Measurements from ENCODE around the gene COL4A3. TPM values are rescaled to one million over a fixed set of nuclear protein-coding genes. Genes with fewer than 3 reads are reported as not detected.

Gene COL4A3
- total RNA-seq, 1 experiment from 2014 or later = 0.12 TPM

GRCh38 chr2:227340106-227340505, 175.7 kb downstream of the COL4A3 start:
- CTCF ChIA-PET = interaction anchor here (0.7 kb wide), 2 partner anchors 8 to 69 kb away, joined by 3 read pairs; no protein-coding TSS in a partner anchor
- Mint-ChIP-seq H3K27ac (ENCODE audit: low read depth, unreplicated experiment) (no peak overlapping the region), H3K4me1 (ENCODE audit: insufficient read depth, unreplicated experiment) (no peaks in the 10 kb centered on the region), H3K27me3 (ENCODE audit: insufficient read depth, unreplicated experiment) (no peaks in the 10 kb centered on the region), H3K4me3 (ENCODE audit: unreplicated experiment) (no peak overlapping the region), H3K9me3 (ENCODE audit: unreplicated experiment) (no peaks in the 10 kb centered on the region), H3K36me3 (ENCODE audit: insufficient read depth, unreplicated experiment) (peaks cover 73% of the 10 kb centered on the region)
- no TSS peak for BruUV-seq (replicated peaks)
- POLR2A ChIA-PET = interaction anchor here (1.3 to 1.4 kb wide), 2 partner anchors 9 to 16 kb away, joined by 3 read pairs; no protein-coding TSS in a partner anchor
- intact Hi-C loops (cut with micrococcal nuclease) = no loop called here
- DNase-seq (ENCODE audit: unreplicated experiment) = no peak
- TF ChIP-seq, protein P1, sequence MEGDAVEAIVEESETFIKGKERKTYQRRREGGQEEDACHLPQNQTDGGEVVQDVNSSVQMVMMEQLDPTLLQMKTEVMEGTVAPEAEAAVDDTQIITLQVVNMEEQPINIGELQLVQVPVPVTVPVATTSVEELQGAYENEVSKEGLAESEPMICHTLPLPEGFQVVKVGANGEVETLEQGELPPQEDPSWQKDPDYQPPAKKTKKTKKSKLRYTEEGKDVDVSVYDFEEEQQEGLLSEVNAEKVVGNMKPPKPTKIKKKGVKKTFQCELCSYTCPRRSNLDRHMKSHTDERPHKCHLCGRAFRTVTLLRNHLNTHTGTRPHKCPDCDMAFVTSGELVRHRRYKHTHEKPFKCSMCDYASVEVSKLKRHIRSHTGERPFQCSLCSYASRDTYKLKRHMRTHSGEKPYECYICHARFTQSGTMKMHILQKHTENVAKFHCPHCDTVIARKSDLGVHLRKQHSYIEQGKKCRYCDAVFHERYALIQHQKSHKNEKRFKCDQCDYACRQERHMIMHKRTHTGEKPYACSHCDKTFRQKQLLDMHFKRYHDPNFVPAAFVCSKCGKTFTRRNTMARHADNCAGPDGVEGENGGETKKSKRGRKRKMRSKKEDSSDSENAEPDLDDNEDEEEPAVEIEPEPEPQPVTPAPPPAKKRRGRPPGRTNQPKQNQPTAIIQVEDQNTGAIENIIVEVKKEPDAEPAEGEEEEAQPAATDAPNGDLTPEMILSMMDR (IDR thresholded peaks at IDR 0.05; ENCODE audit: unreplicated experiment) = no peak

GRCh38 chr2:227341553-227341952, 177.1 kb downstream of the COL4A3 start:
- TF ChIP-seq, protein P1 (IDR thresholded peaks at IDR 0.05; ENCODE audit: unreplicated experiment) = no peak
- H3K36me3 Mint-ChIP-seq (ENCODE audit: insufficient read depth, unreplicated experiment) = peaks cover 60% of the 10 kb centered on the region
- CTCF ChIA-PET = interaction anchor here (0.5 kb wide), 1 partner anchor 20 kb away, joined by 3 read pairs; no protein-coding TSS in a partner anchor
- H3K27me3 Mint-ChIP-seq (ENCODE audit: insufficient read depth, unreplicated experiment) = no peaks in the 10 kb centered on the region
- no TSS peak for BruUV-seq (replicated peaks)
- intact Hi-C loops (cut with micrococcal nuclease) = no loop called here
- DNase-seq (ENCODE audit: unreplicated experiment) = no peak
- H3K9me3 Mint-ChIP-seq (ENCODE audit: unreplicated experiment) = no peaks in the 10 kb centered on the region
- POLR2A ChIA-PET = interaction anchor here (0.7 to 1.0 kb wide), 2 partner anchors 10 to 18 kb away, joined by 3 read pairs; no protein-coding TSS in a partner anchor
- H3K27ac Mint-ChIP-seq (ENCODE audit: low read depth, unreplicated experiment) = no peak overlapping the region
- no peak overlapping the region for H3K4me3 Mint-ChIP-seq (ENCODE audit: unreplicated experiment)
- no peaks in the 10 kb centered on the region for H3K4me1 Mint-ChIP-seq (ENCODE audit: insufficient read depth, unreplicated experiment)

GRCh38 chr2:227344231-227344630, 179.8 kb downstream of the COL4A3 start:
- no peak for DNase-seq (ENCODE audit: unreplicated experiment)
- Mint-ChIP-seq H3K36me3 (ENCODE audit: insufficient read depth, unreplicated experiment) (peaks cover 61% of the 10 kb centered on the region), H3K27ac (ENCODE audit: low read depth, unreplicated experiment) (no peak overlapping the region), H3K4me1 (ENCODE audit: insufficient read depth, unreplicated experiment) (no peaks in the 10 kb centered on the region), H3K4me3 (ENCODE audit: unreplicated experiment) (no peak overlapping the region), H3K27me3 (ENCODE audit: insufficient read depth, unreplicated experiment) (no peaks in the 10 kb centered on the region), H3K9me3 (ENCODE audit: unreplicated experiment) (no peaks in the 10 kb centered on the region)
- TF ChIP-seq, protein P1 (IDR thresholded peaks at IDR 0.05; ENCODE audit: unreplicated experiment) = no peak
- intact Hi-C loops (cut with micrococcal nuclease) = no loop called here
- ChIA-PET POLR2A (no interaction called here), CTCF (no interaction called here)
- no TSS peak for BruUV-seq (replicated peaks)

DNA sequence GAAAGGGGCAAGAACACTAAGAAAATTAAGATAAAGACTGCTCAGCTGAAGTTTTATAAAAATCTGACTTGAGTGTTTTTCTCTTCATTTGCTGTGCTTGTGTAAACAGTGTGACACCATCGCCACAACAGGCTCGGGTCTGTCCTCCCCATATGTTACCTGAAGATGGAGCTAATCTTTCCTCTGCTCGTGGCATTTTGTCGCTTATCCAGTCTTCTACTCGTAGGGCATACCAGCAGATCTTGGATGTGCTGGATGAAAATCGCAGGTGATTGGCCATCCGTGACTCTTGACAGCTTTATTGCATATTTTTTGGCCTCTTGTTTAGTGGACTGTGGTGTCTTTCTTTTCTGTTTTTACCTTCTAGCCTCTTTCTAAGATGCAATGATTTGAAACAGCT, 182.7 kb downstream of the COL4A3 start:
- CTCF ChIA-PET = interaction anchor here (0.9 kb wide), 1 partner anchor 12 kb away, joined by 4 read pairs; no protein-coding TSS in a partner anchor
- TF ChIP-seq, protein P1 (IDR thresholded peaks at IDR 0.05; ENCODE audit: unreplicated experiment) = no peak
- POLR2A ChIA-PET = interaction anchor here (1.1 to 1.4 kb wide), 2 partner anchors 8 to 31 kb away, joined by 3 to 4 read pairs; no protein-coding TSS in a partner anchor

More for the DNA sequence above, 182.7 kb downstream of the COL4A3 start:
- Mint-ChIP-seq H3K27ac (ENCODE audit: low read depth, unreplicated experiment) (no peak overlapping the region), H3K4me3 (ENCODE audit: unreplicated experiment) (no peak overlapping the region), H3K4me1 (ENCODE audit: insufficient read depth, unreplicated experiment) (no peaks in the 10 kb centered on the region), H3K9me3 (ENCODE audit: unreplicated experiment) (no peaks in the 10 kb centered on the region), H3K36me3 (ENCODE audit: insufficient read depth, unreplicated experiment) (peaks cover 46% of the 10 kb centered on the region), H3K27me3 (ENCODE audit: insufficient read depth, unreplicated experiment) (no peaks in the 10 kb centered on the region)
- no TSS peak for BruUV-seq (replicated peaks)
- intact Hi-C loops (cut with micrococcal nuclease) = no loop called here
- DNase-seq (ENCODE audit: unreplicated experiment) = no peak

Measured in MCF 10A (cell line).